K562 (cell line): Measurements from ENCODE around the gene DDX46. TPM values are rescaled to one million over a fixed set of nuclear protein-coding genes. Genes with fewer than 3 reads are reported as not detected.
A peak's percentile ranks its signal among the peaks of the same experiment; 100 is the strongest.

Experiments
- ATAC-seq: fragments of 200-7000 bp; cut with Tn5 transposase; 3 replicates; pipeline ENCODE4 v1.9.1; 2020; ENCODE audit warnings: moderate library complexity
- BruUV-seq: library from RNA; stranded (reverse); fragments of 400-500 nt; replicated peaks from 2 replicates; lab custom pipeline; 2021; lab: Mats Ljungman, UMichigan
- CTCF ChIA-PET: fragments of 300-600 bp; formaldehyde crosslinking; extraction: SDS; loops from one replicate; lab custom pipeline; 2021; ENCODE audit warnings: low intra/inter-chr PET ratio; lab: Yijun Ruan, JAX
- POLR2A ChIA-PET: fragments of 300-600, 350-650 bp; sonication (Branson Sonifier 250); formaldehyde crosslinking; extraction: SDS; loops from one replicate; lab custom pipeline; 2021; ENCODE audit warnings: antibody characterized with exemption, inconsistent platforms; lab: Yijun Ruan, JAX
- DNase-seq, 4 experiments: peaks; one replicate each; pipeline versions ENCODE4 v3.0.0 to v3.0.0-alpha.2; 2011 to 2018; ENCODE audit warnings: low spot score in 3 of 4, mixed read lengths in 3 of 4; ENCODE audit errors: extremely low read depth in 1 of 4
- FAIRE-seq: peaks from 2 replicates; lab custom pipeline; 2011; peaks lifted over from hg19 to GRCh38; lab: Jason Lieb, UNC
- H2AFZ ChIP-seq: 2 replicates; pipeline ENCODE4 v1.6.0; 2011; ENCODE audit warnings: low read depth, low read length, control low read depth, inconsistent platforms
- H3K27ac ChIP-seq: fragments of 200-600 bp; 3 replicates; pipeline ENCODE4 v1.8.0; 2011; ENCODE audit warnings: low read depth, mild to moderate bottlenecking, control low read depth, inconsistent platforms, low read length, moderate library complexity, mixed read lengths; ENCODE audit errors: extremely low read depth
- H3K27me3 ChIP-seq, 2 experiments: fragments of 300-600 bp in 1 of 2; 2 replicates in 1 of 2; 3 replicates in 1 of 2; pipeline versions ENCODE4 v1.6.0 to v1.8.0; 2011; ENCODE audit warnings: inconsistent platforms in 2 of 2, low read length in 2 of 2, mild to moderate bottlenecking in 1 of 2, mixed read lengths in 1 of 2, moderate library complexity in 1 of 2; ENCODE audit not compliant: control insufficient read depth in 2 of 2, insufficient read depth in 2 of 2
- H3K36me3 ChIP-seq: fragments of 300-600 bp; 3 replicates; pipeline ENCODE4 v1.8.0; 2011; ENCODE audit warnings: mild to moderate bottlenecking, low read length, inconsistent platforms; ENCODE audit not compliant: control insufficient read depth, insufficient read depth
- H3K4me1 ChIP-seq, 2 experiments: fragments of 200-600 bp in 1 of 2; replicated peaks in 1 of 2; 2 replicates in 1 of 2; 3 replicates in 1 of 2; pipeline versions ENCODE4 v1.5.1 to v1.8.0; 2011; ENCODE audit warnings: inconsistent platforms in 2 of 2, low read length in 2 of 2, mild to moderate bottlenecking in 1 of 2, mixed read lengths in 1 of 2, moderate library complexity in 1 of 2; ENCODE audit not compliant: control insufficient read depth in 2 of 2, insufficient read depth in 2 of 2
- H3K4me2 ChIP-seq: 2 replicates; pipeline ENCODE4 v1.6.1; 2011; ENCODE audit warnings: low read length, control low read depth, inconsistent platforms, mixed read lengths; ENCODE audit not compliant: insufficient read depth
- H3K4me3 ChIP-seq: fragments of 200-600 bp; sonication (generic), shearing (Covaris generic); 2 replicates; pipeline ENCODE4 v1.5.1; 2016; ENCODE audit warnings: control low read depth, inconsistent platforms
- H3K79me2 ChIP-seq: fragments of 200-600 bp; 3 replicates; pipeline ENCODE4 v1.8.0; 2011; ENCODE audit warnings: low read length, inconsistent platforms; ENCODE audit not compliant: control insufficient read depth, insufficient read depth
- H3K9ac ChIP-seq, 2 experiments: 2 replicates each; pipeline versions ENCODE4 v1.6.0 to v1.6.1; 2011; ENCODE audit warnings: low read depth in 2 of 2, low read length in 2 of 2, control low read depth in 1 of 2, inconsistent platforms in 1 of 2, mild to moderate bottlenecking in 1 of 2, mixed read lengths in 1 of 2; ENCODE audit not compliant: insufficient read depth in 1 of 2
- H3K9me1 ChIP-seq: one replicate; pipeline ENCODE4 v1.6.0; 2011; ENCODE audit warnings: inconsistent platforms, mild to moderate bottlenecking, low read length, moderate library complexity; ENCODE audit not compliant: control insufficient read depth, insufficient read depth
- H3K9me3 ChIP-seq: replicated peaks from 2 replicates; pipeline ENCODE4 v1.5.1; 2011; ENCODE audit warnings: low read depth, low read length, inconsistent platforms; ENCODE audit not compliant: control insufficient read depth, insufficient read depth
- H4K20me1 ChIP-seq: replicated peaks from 2 replicates; pipeline ENCODE4 v1.6.1; 2011; ENCODE audit warnings: low read length, inconsistent platforms, mixed read lengths; ENCODE audit not compliant: control insufficient read depth, insufficient read depth
- CREB1 ChIP-seq, 2 experiments: sonication (generic) in 1 of 2; formaldehyde crosslinking in 1 of 2; IDR thresholded peaks; 2 replicates each; pipeline versions ENCODE4 v1.6.1 to v1.8.0; 2012 to 2022; ENCODE audit warnings: inconsistent platforms in 1 of 2, mild to moderate bottlenecking in 1 of 2, missing genetic modification reagents in 1 of 2, moderate library complexity in 1 of 2
- DPF2 ChIP-seq: fragments of 450-650 bp; IDR thresholded peaks from 2 replicates; pipeline ENCODE4 v1.6.1; 2016
- HDAC8 ChIP-seq: fragments of 450-650 bp; IDR thresholded peaks from 2 replicates; pipeline ENCODE4 v1.6.1; 2016; ENCODE audit warnings: mild to moderate bottlenecking, missing genetic modification characterization, moderate library complexity, missing compliant biosample characterization
- MCM3 ChIP-seq: fragments of 450-650 bp; IDR thresholded peaks from 2 replicates; pipeline ENCODE4 v1.6.1; 2016
- NRF1 ChIP-seq, 2 experiments: fragments of 450-650 bp; IDR thresholded peaks in 1 of 2; conservative IDR thresholded peaks in 1 of 2; 2 replicates each; pipeline ENCODE4 v1.6.1; 2014; ENCODE audit warnings: mild to moderate bottlenecking in 2 of 2
- SMARCA4 ChIP-seq: fragments of 450-650 bp; IDR thresholded peaks from 2 replicates; pipeline ENCODE4 v1.6.1; 2016
- TARDBP ChIP-seq: fragments of 450-650 bp; IDR thresholded peaks from 2 replicates; pipeline ENCODE4 v1.6.1; 2016
- ZNF197 ChIP-seq: fragments of 200-800 bp; sonication (Bioruptor generic); IDR thresholded peaks from 2 replicates; pipeline ENCODE4 v1.6.1; 2016; ENCODE audit warnings: low read depth, missing genetic modification characterization, missing compliant biosample characterization
- ZNF274 ChIP-seq: IDR thresholded peaks from 2 replicates; pipeline ENCODE4 v1.6.1; 2011; ENCODE audit warnings: low read depth, mild to moderate bottlenecking, low read length, moderate library complexity, borderline replicate concordance
- ZNF584 ChIP-seq: fragments of 200-800 bp; sonication (Bioruptor generic); IDR thresholded peaks from 2 replicates; pipeline ENCODE4 v1.6.1; 2016; ENCODE audit warnings: low read depth, mild to moderate bottlenecking, missing genetic modification characterization, missing compliant biosample characterization
- ZNF740 ChIP-seq, 3 experiments: fragments of 200-800 bp in 1 of 3; sonication (Bioruptor generic) in 1 of 3; sonication (generic) in 1 of 3; formaldehyde crosslinking in 1 of 3; IDR thresholded peaks; 2 replicates each; pipeline versions ENCODE4 v1.6.1 to v1.8.0; 2016 to 2022; ENCODE audit warnings: mild to moderate bottlenecking in 2 of 3, missing compliant biosample characterization in 2 of 3, missing genetic modification characterization in 2 of 3, missing genetic modification reagents in 1 of 3
- WGBS: fragments of 100-300 bp; shearing (Covaris generic); methylation state at CpG from one replicate; pipeline ENCODE4 v1.1.6; 2016; ENCODE audit warnings: low coverage, mixed read lengths; ENCODE audit not compliant: insufficient coverage; ENCODE audit errors: missing lambda C conversion rate; 5-methylcytosine and 5-hydroxymethylcytosine counted together
- in situ Hi-C: fragments of 300-500 bp; cut with MboI; formaldehyde crosslinking; loops from 4 replicates; pipeline ENCODE4 v1.15.0; 2018; ENCODE audit warnings: inconsistent platforms, mixed read lengths
- intact Hi-C: fragments of 100-400 bp; cut with micrococcal nuclease; formaldehyde crosslinking; loops from 2 replicates; pipeline ENCODE4 v1.14.2; 2022
- polyA plus RNA-seq, 8 experiments: library from polyadenylated mRNA; depleted of rRNA in 4 of 8; stranded (reverse) in 5 of 8; unstranded in 3 of 8; fragments of >200 nt; fragmentation: Nextera tagmentation in 2 of 8; fragmentation: Illumina TruSeq in 1 of 8; extraction: Ambion mirVana in 2 of 8; extraction: Trizol in 1 of 8; gene quantifications; 2 replicates each; pipeline versions ENCODE4 v1.2.1 to v1.2.3, GENCODE V29; 2011 to 2014; ENCODE audit warnings: inconsistent platforms in 1 of 8, missing spikeins in 1 of 8
- total RNA-seq, 7 experiments: library from RNA; depleted of rRNA in 6 of 7; stranded (reverse); fragments of >200 nt in 6 of 7; fragmentation: Illumina TruSeq in 2 of 7; extraction: Trizol in 2 of 7; gene quantifications; 2 replicates each; pipeline versions ENCODE4 v1.2.1 to v1.2.3, GENCODE V29; 2011 to 2021; ENCODE audit warnings: low replicate concordance in 1 of 7

The DDX46 gene
- total and polyA plus RNA-seq, 9 of the 15 experiments (the other 6 are each of a cell fraction or from before 2014, with no cell fraction given) = 26.2 to 99.0 (median 76.4) TPM

- no peak for TF ChIP-seq NRF1 (conservative IDR thresholded peaks at IDR 0.05 in 1 of 2, IDR thresholded peaks at IDR 0.05 in 1 of 2)
- no peak for TF ChIP-seq ZNF274
- no peak for TF ChIP-seq MCM3
- no peak for TF ChIP-seq ZNF740 (CRISPR knock-in tag; IDR thresholded peaks at IDR 0.05)
- TF ChIP-seq ZNF740 (tag; IDR thresholded peaks at IDR 0.05) = no peak
- no peak for TF ChIP-seq CREB1 (IDR thresholded peaks at IDR 0.05)
- no peak for TF ChIP-seq CREB1 (CRISPR knock-in tag; IDR thresholded peaks at IDR 0.05)
Observed at GRCh38 chr5:134749415-134749814, 9.2 kb upstream of the DDX46 start (continued).

GRCh38 chr5:134758176-134758503 lies 439 bp upstream of the DDX46 start:
- ATAC-seq = peak; percentile 52
- CTCF ChIA-PET = interaction anchor here (1.0 kb wide), 1 partner anchor 146 kb away, joined by 3 read pairs; no protein-coding TSS in a partner anchor
- TF ChIP-seq ZNF197 (CRISPR knock-in tag) = no peak
- TF ChIP-seq HDAC8 (tag) = 0 out of 2 replicates have a peak, but pooled peaks have one; percentile 49
- 0 out of 2 replicates have a peak, but pooled peaks have one; percentile 36 for TF ChIP-seq SMARCA4
- 0 out of 2 replicates have a peak, but pooled peaks have one; percentile 19 for TF ChIP-seq TARDBP
- 0 out of 2 replicates have a peak, but pooled peaks have one; percentile 45 for TF ChIP-seq ZNF584
- peak; percentile 22; the same call in 1 of the 2 replicates for TF ChIP-seq DPF2

More at GRCh38 chr5:134758176-134758503, 439 bp upstream of the DDX46 start:
- H3K9me1 ChIP-seq = no peaks in the 10 kb centered on the region
- BruUV-seq = TSS peak; percentile 74
- H3K27ac ChIP-seq = peak overlapping the region; percentile 66
- H2AFZ ChIP-seq = peak overlapping the region; percentile 100
- no peaks in the 10 kb centered on the region for H3K27me3 ChIP-seq
- peaks cover 45% of the 10 kb centered on the region for H3K79me2 ChIP-seq
- H3K36me3 ChIP-seq = peaks cover 23% of the 10 kb centered on the region
- H4K20me1 ChIP-seq = peaks cover 4% of the 10 kb centered on the region; the same call in 1 of the 2 replicates
- POLR2A ChIA-PET = interaction anchor here (0.6 to 2.5 kb wide), 10 partner anchors 11 to 647 kb away, joined by 3 to 21 read pairs (median 4); partner anchors contain the start of genes CAMLG and PCBD2
- 13% methylated on average over 9 of the region's 9 CpGs for WGBS
- H3K9me3 ChIP-seq = no peaks in the 10 kb centered on the region
- peak overlapping the region; percentile 78 to 87 for H3K9ac ChIP-seq
- H3K4me2 ChIP-seq = peak overlapping the region; percentile 89
- DNase-seq (no peak), FAIRE-seq (no peak)
- in situ Hi-C loops = no loop called here
- intact Hi-C loops = loop anchor here (1.0 kb wide), 1 partner anchor 20 kb away; the partner anchor contains the start of gene CAMLG
- peaks cover 6 to 15% of the 10 kb centered on the region in 2 experiments; a peak in 4 of 5 replicates for H3K4me1 ChIP-seq
- peak overlapping the region; percentile 80; the same call in 1 of the 2 replicates for H3K4me3 ChIP-seq
